ENCODE measurements around the gene TIRAP.

TIRAP gene

GRCh38 chr11:126339073-126339862 lies 56.4 kb downstream of the TIRAP start:
- FAIRE-seq, result no peak

GRCh38 chr11:126339863-126340434 lies 57.1 kb downstream of the TIRAP start:
- DNase-seq (ENCODE audit: insufficient read length, low spot score) (no peak), FAIRE-seq (no peak)

More at GRCh38 chr11:126339073-126339862, 56.4 kb downstream of the TIRAP start:
- DNase-seq (ENCODE audit: insufficient read length, low spot score), result no peak

- FAIRE-seq (no peak), DNase-seq (ENCODE audit: insufficient read length, low spot score) (no peak)
Observed at GRCh38 chr11:126340960-126341606, 58.2 kb downstream of the TIRAP start.

- no peak for FAIRE-seq
- DNase-seq (ENCODE audit: insufficient read length, low spot score), result peak; percentile 76
Observed at GRCh38 chr11:126341760-126342161, 58.9 kb downstream of the TIRAP start.

GRCh38 chr11:126343051-126343450 lies 60.2 kb downstream of the TIRAP start:
- FAIRE-seq (no peak), DNase-seq (ENCODE audit: insufficient read length, low spot score) (no peak)

All from HTR-8/SVneo (cell line).